ENCODE data around the gene CERT1. TPM values are rescaled to one million over a fixed set of nuclear protein-coding genes. Genes with fewer than 3 reads are reported as not detected.

The CERT1 gene
- total RNA-seq, 2 experiments from 2014 or later = 23.9 to 24.6 TPM

- Mint-ChIP-seq H3K4me3 (no peak overlapping the region), H3K4me1 (ENCODE audit: low read depth) (peaks cover 14% of the 10 kb centered on the region), H3K9me3 (peaks cover 18% of the 10 kb centered on the region), H3K27ac (no peak overlapping the region), H3K27me3 (no peaks in the 10 kb centered on the region), H3K36me3 (ENCODE audit: low read depth) (peaks cover 32% of the 10 kb centered on the region)
- ATAC-seq = no peak
- CTCF ChIA-PET = no interaction called here
- POLR2A ChIA-PET = no interaction called here
- intact Hi-C loops (cut with micrococcal nuclease) = no loop called here
- DNase-seq = no peak
- TF ChIP-seq CTCF (IDR thresholded peaks at IDR 0.05) = no peak
These were observed 36.1 kb downstream of the CERT1 start for GRCh38 chr5:75475364-75475763.

- Mint-ChIP-seq H3K36me3 (ENCODE audit: low read depth) (peaks cover 37% of the 10 kb centered on the region), H3K27me3 (no peaks in the 10 kb centered on the region), H3K9me3 (peaks cover 34% of the 10 kb centered on the region), H3K4me1 (ENCODE audit: low read depth) (peaks cover 6% of the 10 kb centered on the region), H3K4me3 (no peak overlapping the region), H3K27ac (no peak overlapping the region)
- POLR2A ChIA-PET = interaction anchor here (1.5 kb wide), 1 partner anchor 16 kb away, joined by 5 read pairs; no protein-coding TSS in a partner anchor
- intact Hi-C loops (cut with micrococcal nuclease) = no loop called here
- CTCF ChIA-PET = no interaction called here
- ATAC-seq = no peak
- no peak for DNase-seq
- no peak for TF ChIP-seq CTCF (IDR thresholded peaks at IDR 0.05)
These were observed 38.0 kb downstream of the CERT1 start for GRCh38 chr5:75473463-75473862.

GRCh38 chr5:75472973-75473372 is 38.5 kb downstream of the CERT1 start:
- DNase-seq (no peak), ATAC-seq (no peak)
- Mint-ChIP-seq H3K9me3 (peaks cover 36% of the 10 kb centered on the region), H3K27me3 (no peaks in the 10 kb centered on the region), H3K36me3 (ENCODE audit: low read depth) (peaks cover 41% of the 10 kb centered on the region), H3K4me3 (no peak overlapping the region), H3K4me1 (ENCODE audit: low read depth) (peaks cover 4% of the 10 kb centered on the region), H3K27ac (no peak overlapping the region)
- TF ChIP-seq CTCF (IDR thresholded peaks at IDR 0.05) = no peak
- intact Hi-C loops (cut with micrococcal nuclease) = no loop called here
- POLR2A ChIA-PET = interaction anchor here (1.5 kb wide), 1 partner anchor 16 kb away, joined by 5 read pairs; no protein-coding TSS in a partner anchor
- CTCF ChIA-PET = no interaction called here

- no peak overlapping the region for H3K27ac Mint-ChIP-seq
- TF ChIP-seq CTCF (IDR thresholded peaks at IDR 0.05) = no peak
- no peaks in the 10 kb centered on the region for H3K27me3 Mint-ChIP-seq
- peaks cover 38% of the 10 kb centered on the region for H3K9me3 Mint-ChIP-seq
- CTCF ChIA-PET = no interaction called here
- POLR2A ChIA-PET = interaction anchor here (0.6 kb wide), 1 partner anchor 137 kb away, joined by 3 read pairs; no protein-coding TSS in a partner anchor
- no peak for DNase-seq
- intact Hi-C loops (cut with micrococcal nuclease) = no loop called here
- ATAC-seq = no peak
- H3K36me3 Mint-ChIP-seq (ENCODE audit: low read depth) = peaks cover 44% of the 10 kb centered on the region
- peaks cover 11% of the 10 kb centered on the region for H3K4me1 Mint-ChIP-seq (ENCODE audit: low read depth)
- H3K4me3 Mint-ChIP-seq = no peak overlapping the region
These were observed 40.2 kb downstream of the CERT1 start for GRCh38 chr5:75471193-75471592.

- Mint-ChIP-seq H3K27ac (no peak overlapping the region), H3K4me3 (no peak overlapping the region), H3K27me3 (no peaks in the 10 kb centered on the region), H3K4me1 (ENCODE audit: low read depth) (peaks cover 23% of the 10 kb centered on the region), H3K9me3 (peaks cover 36% of the 10 kb centered on the region), H3K36me3 (ENCODE audit: low read depth) (peaks cover 44% of the 10 kb centered on the region)
- DNase-seq = no peak
- ChIA-PET POLR2A (no interaction called here), CTCF (no interaction called here)
- ATAC-seq = no peak
- intact Hi-C loops (cut with micrococcal nuclease) = no loop called here
- TF ChIP-seq CTCF (IDR thresholded peaks at IDR 0.05) = no peak
These were observed 42.4 kb downstream of the CERT1 start for GRCh38 chr5:75469017-75469416.

All from activated CD8-positive, alpha-beta T cell treated with anti-CD3 and anti-CD28 coated beads for 36 hours (primary cell).